ENCODE data around the gene SPTLC1. TPM values are rescaled to one million over a fixed set of nuclear protein-coding genes. Genes with fewer than 3 reads are reported as not detected.

The SPTLC1 gene
- total and polyA plus RNA-seq, 2 donors (not counting 1 experiment from before 2014, with no cell fraction given) = 26.6 to 53.5 TPM

DNA sequence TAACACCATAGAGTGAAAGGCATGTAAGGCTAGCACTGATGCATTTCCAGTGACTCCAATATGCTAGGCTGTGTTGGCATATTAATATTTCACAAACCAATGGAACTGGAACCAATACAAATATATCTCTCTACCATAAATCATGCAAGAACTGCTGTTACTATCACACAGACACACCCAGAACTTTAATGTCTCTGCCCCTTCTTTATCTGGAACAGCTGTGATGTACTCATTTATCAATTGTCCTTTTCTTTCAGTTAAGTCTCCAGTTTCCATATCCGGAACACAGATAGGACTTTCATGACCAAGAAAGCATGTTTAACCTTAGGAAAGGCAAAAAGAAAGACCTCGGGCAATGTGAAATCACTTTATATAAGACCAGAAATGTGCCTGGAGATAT is 70.3 kb downstream of the SPTLC1 start:
- intact Hi-C loops (cut with micrococcal nuclease) = no loop called here
- DNase-seq (no peak), ATAC-seq (ENCODE audit: low read depth) (no peak)
- Histone ChIP-seq H3K4me2 (replicated peaks; ENCODE audit: low read depth, low read length, poor library complexity, severe bottlenecking) (no peak overlapping the region), H3K36me3 (replicated peaks in 1 of 2; ENCODE audit: control extremely low read depth in 1 of 2, control insufficient read depth in 1 of 2, extremely low read depth in 1 of 2, insufficient read depth in 2 of 2, low read length in 1 of 2) (peaks cover 9 to 75% of the 10 kb centered on the region in 2 experiments), H3K27me3 (replicated peaks in 1 of 4; ENCODE audit: control extremely low read depth in 1 of 4, control insufficient read depth in 3 of 4, insufficient read depth in 4 of 4, low read length in 3 of 4) (no peaks in the 10 kb centered on the region), H3K9me3 (ENCODE audit: control extremely low read depth in 1 of 3, control insufficient read depth in 2 of 3, insufficient read depth in 1 of 3, low read length in 2 of 3) (peaks cover 3 to 15% (median 10%) of the 10 kb centered on the region in 3 donors), H3K4me3 (ENCODE audit: control extremely low read depth in 1 of 5, extremely low read depth in 1 of 5, insufficient read depth in 1 of 5, low read depth in 2 of 5, low read length in 4 of 5) (no peak overlapping the region), H3K79me2 (ENCODE audit: control insufficient read depth, insufficient read depth, low read length) (no peaks in the 10 kb centered on the region), H3K27ac (ENCODE audit: low read length in 2 of 2) (no peak overlapping the region), H4K20me1 (ENCODE audit: control insufficient read depth, insufficient read depth, low read length, poor library complexity, severe bottlenecking) (no peaks in the 10 kb centered on the region), H3K4me1 (ENCODE audit: control insufficient read depth in 2 of 2, insufficient read depth in 2 of 2, low read length in 2 of 2) (no peaks in the 10 kb centered on the region), H2AFZ (ENCODE audit: insufficient read depth, low read depth, low read length, poor library complexity, severe bottlenecking) (no peak overlapping the region), H3K9ac (ENCODE audit: low read length) (no peak overlapping the region)
- no CpG with 5 or more reads among the region's 2 CpGs for WGBS (ENCODE audit: insufficient coverage)
- TF ChIP-seq, protein P1, sequence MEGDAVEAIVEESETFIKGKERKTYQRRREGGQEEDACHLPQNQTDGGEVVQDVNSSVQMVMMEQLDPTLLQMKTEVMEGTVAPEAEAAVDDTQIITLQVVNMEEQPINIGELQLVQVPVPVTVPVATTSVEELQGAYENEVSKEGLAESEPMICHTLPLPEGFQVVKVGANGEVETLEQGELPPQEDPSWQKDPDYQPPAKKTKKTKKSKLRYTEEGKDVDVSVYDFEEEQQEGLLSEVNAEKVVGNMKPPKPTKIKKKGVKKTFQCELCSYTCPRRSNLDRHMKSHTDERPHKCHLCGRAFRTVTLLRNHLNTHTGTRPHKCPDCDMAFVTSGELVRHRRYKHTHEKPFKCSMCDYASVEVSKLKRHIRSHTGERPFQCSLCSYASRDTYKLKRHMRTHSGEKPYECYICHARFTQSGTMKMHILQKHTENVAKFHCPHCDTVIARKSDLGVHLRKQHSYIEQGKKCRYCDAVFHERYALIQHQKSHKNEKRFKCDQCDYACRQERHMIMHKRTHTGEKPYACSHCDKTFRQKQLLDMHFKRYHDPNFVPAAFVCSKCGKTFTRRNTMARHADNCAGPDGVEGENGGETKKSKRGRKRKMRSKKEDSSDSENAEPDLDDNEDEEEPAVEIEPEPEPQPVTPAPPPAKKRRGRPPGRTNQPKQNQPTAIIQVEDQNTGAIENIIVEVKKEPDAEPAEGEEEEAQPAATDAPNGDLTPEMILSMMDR (IDR thresholded peaks at IDR 0.05) = no peak
- no peak for TF ChIP-seq EZH2 (IDR thresholded peaks at IDR 0.05; ENCODE audit: borderline replicate concordance, insufficient read depth, low read depth, low read length, poor library complexity, severe bottlenecking)
- Mint-ChIP-seq H3K27ac (no peak overlapping the region), H3K27me3 (no peaks in the 10 kb centered on the region), H3K4me1 (no peaks in the 10 kb centered on the region), H3K9me3 (ENCODE audit: insufficient read depth) (peaks cover 12% of the 10 kb centered on the region), H3K4me3 (no peak overlapping the region)
- ChIA-PET CTCF (interaction anchor here (0.7 kb wide), 1 partner anchor 8 kb away, joined by 3 read pairs; no protein-coding TSS in a partner anchor), POLR2A (no interaction called here)

DNA sequence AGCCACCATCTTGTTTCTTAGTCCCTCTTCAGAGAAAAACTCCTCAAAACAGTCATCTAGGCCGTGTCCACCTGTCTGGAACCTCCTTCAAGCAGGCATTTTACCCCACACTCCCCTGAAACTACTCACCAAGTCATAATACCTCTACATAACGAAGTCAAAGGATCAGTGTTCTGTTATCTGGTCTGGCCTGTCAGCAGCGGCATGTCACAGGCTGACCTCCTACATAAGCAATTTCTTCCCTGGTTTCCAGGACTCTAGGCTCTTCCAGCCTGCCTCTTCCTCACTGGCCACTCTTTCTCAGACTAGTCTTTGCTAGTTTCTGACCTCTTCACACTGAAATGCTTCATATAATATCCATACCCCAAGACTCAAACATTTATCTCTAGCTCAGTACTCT is 72.2 kb downstream of the SPTLC1 start:
- Histone ChIP-seq H3K9ac (ENCODE audit: low read length) (no peak overlapping the region), H2AFZ (ENCODE audit: insufficient read depth, low read depth, low read length, poor library complexity, severe bottlenecking) (no peak overlapping the region), H3K4me2 (replicated peaks; ENCODE audit: low read depth, low read length, poor library complexity, severe bottlenecking) (no peak overlapping the region), H3K36me3 (replicated peaks in 1 of 2; ENCODE audit: control extremely low read depth in 1 of 2, control insufficient read depth in 1 of 2, extremely low read depth in 1 of 2, insufficient read depth in 2 of 2, low read length in 1 of 2) (peaks cover 9 to 64% of the 10 kb centered on the region in 2 experiments), H4K20me1 (ENCODE audit: control insufficient read depth, insufficient read depth, low read length, poor library complexity, severe bottlenecking) (no peaks in the 10 kb centered on the region), H3K27ac (ENCODE audit: low read length in 2 of 2) (no peak overlapping the region), H3K4me3 (ENCODE audit: control extremely low read depth in 1 of 5, extremely low read depth in 1 of 5, insufficient read depth in 1 of 5, low read depth in 2 of 5, low read length in 4 of 5) (no peak overlapping the region), H3K79me2 (ENCODE audit: control insufficient read depth, insufficient read depth, low read length) (no peaks in the 10 kb centered on the region), H3K9me3 (ENCODE audit: control extremely low read depth in 1 of 3, control insufficient read depth in 2 of 3, insufficient read depth in 1 of 3, low read length in 2 of 3) (peaks cover 3 to 15% (median 10%) of the 10 kb centered on the region in 3 donors), H3K27me3 (replicated peaks in 1 of 4; ENCODE audit: control extremely low read depth in 1 of 4, control insufficient read depth in 3 of 4, insufficient read depth in 4 of 4, low read length in 3 of 4) (no peaks in the 10 kb centered on the region), H3K4me1 (ENCODE audit: control insufficient read depth in 2 of 2, insufficient read depth in 2 of 2, low read length in 2 of 2) (no peaks in the 10 kb centered on the region)
- H3K4me3 Mint-ChIP-seq = no peak overlapping the region
- H3K9me3 Mint-ChIP-seq (ENCODE audit: insufficient read depth) = peaks cover 12% of the 10 kb centered on the region
- POLR2A ChIA-PET = no interaction called here
- no peak for TF ChIP-seq EZH2 (IDR thresholded peaks at IDR 0.05; ENCODE audit: borderline replicate concordance, insufficient read depth, low read depth, low read length, poor library complexity, severe bottlenecking)
- TF ChIP-seq, protein P1 (IDR thresholded peaks at IDR 0.05) = no peak
- CTCF ChIA-PET = no interaction called here
- WGBS (ENCODE audit: insufficient coverage) = 100% methylated on average over 3 of the region's 3 CpGs
- DNase-seq (no peak), ATAC-seq (ENCODE audit: low read depth) (no peak)
- H3K27me3 Mint-ChIP-seq = no peaks in the 10 kb centered on the region
- H3K27ac Mint-ChIP-seq = no peak overlapping the region
- intact Hi-C loops (cut with micrococcal nuclease) = no loop called here
- no peaks in the 10 kb centered on the region for H3K4me1 Mint-ChIP-seq
